DOHH2 (cell line): ENCODE results near the gene MYEOV.

Source experiments
- H3F3A ChIP-seq: fragments of 200-600 bp; sonication (generic), shearing (Covaris generic); 2 replicates; pipeline ENCODE4 v1.6.0; 2016; ENCODE audit warnings: antibody characterized with exemption, mild to moderate bottlenecking; ENCODE audit not compliant: control insufficient read depth, insufficient read depth
- H3K27ac ChIP-seq: fragments of 200-600 bp; sonication (generic); 2 replicates; pipeline ENCODE4 v1.5.1; 2014; ENCODE audit warnings: low read depth, mild to moderate bottlenecking, low read length, moderate library complexity
- H3K27me3 ChIP-seq: fragments of 200-600 bp; sonication (generic); 2 replicates; pipeline ENCODE4 v1.6.1; 2014; ENCODE audit warnings: mild to moderate bottlenecking, low read length, mixed read lengths; ENCODE audit not compliant: control insufficient read depth
- H3K36me3 ChIP-seq: fragments of 200-600 bp; sonication (generic); 2 replicates; pipeline ENCODE4 v1.6.1; 2014; ENCODE audit warnings: mild to moderate bottlenecking, low read length, moderate library complexity, mixed read lengths; ENCODE audit not compliant: control insufficient read depth
- H3K4me1 ChIP-seq: fragments of 200-600 bp; sonication (generic); 2 replicates; pipeline ENCODE4 v1.6.1; 2014; ENCODE audit warnings: mild to moderate bottlenecking, low read length, mixed read lengths; ENCODE audit not compliant: control insufficient read depth
- H3K4me2 ChIP-seq: fragments of 200-600 bp; sonication (generic); 2 replicates; pipeline ENCODE4 v1.6.0; 2014; ENCODE audit warnings: mild to moderate bottlenecking, low read length, moderate library complexity
- H3K4me3 ChIP-seq: fragments of 200-600 bp; sonication (generic); 2 replicates; pipeline ENCODE4 v1.5.1; 2014; ENCODE audit warnings: mild to moderate bottlenecking, low read length, mixed read lengths
- H3K79me2 ChIP-seq: fragments of 200-600 bp; sonication (generic); 2 replicates; pipeline ENCODE4 v1.6.1; 2014; ENCODE audit warnings: mild to moderate bottlenecking, low read length, mixed read lengths; ENCODE audit not compliant: control insufficient read depth
- H3K9me2 ChIP-seq: fragments of 200-600 bp; sonication (generic); replicated peaks from 2 replicates; pipeline ENCODE4 v1.6.1; 2014; ENCODE audit warnings: mild to moderate bottlenecking, low read length, mixed read lengths; ENCODE audit not compliant: control insufficient read depth
- H3K9me3 ChIP-seq: fragments of 200-600 bp; sonication (generic); 2 replicates; pipeline ENCODE4 v1.6.1; 2014; ENCODE audit warnings: antibody characterized with exemption, low read length, mixed read lengths; ENCODE audit not compliant: control insufficient read depth, insufficient read depth
- H4K20me1 ChIP-seq: fragments of 200-600 bp; sonication (generic); 2 replicates; pipeline ENCODE4 v1.6.0; 2014; ENCODE audit warnings: low read depth, mild to moderate bottlenecking, antibody characterized with exemption, low read length, moderate library complexity; ENCODE audit not compliant: control insufficient read depth, insufficient read depth
- CTCF ChIP-seq: fragments of 200-600 bp; sonication (generic); IDR thresholded peaks from one replicate; pipeline ENCODE4 v1.5.1; 2014; ENCODE audit warnings: antibody characterized with exemption, mild to moderate bottlenecking, low read depth, low read length; ENCODE audit not compliant: poor library complexity, severe bottlenecking
- EZH2phosphoT487 ChIP-seq: fragments of 200-600 bp; sonication (generic); IDR thresholded peaks from 2 replicates; pipeline ENCODE4 v1.6.1; 2017; ENCODE audit warnings: borderline replicate concordance, mild to moderate bottlenecking, antibody characterized with exemption, low read length, moderate library complexity, mixed read lengths

Gene MYEOV

GRCh38 chr11:69268911-69269310 is 25.0 kb upstream of the MYEOV start:
- Histone ChIP-seq H3K4me2 (no peak overlapping the region), H3K27me3 (no peaks in the 10 kb centered on the region), H3K27ac (no peak overlapping the region), H3K4me3 (no peak overlapping the region), H3K36me3 (no peaks in the 10 kb centered on the region), H3K79me2 (no peaks in the 10 kb centered on the region), H3K9me3 (no peaks in the 10 kb centered on the region), H3F3A (no peaks in the 10 kb centered on the region), H3K4me1 (no peaks in the 10 kb centered on the region), H4K20me1 (no peaks in the 10 kb centered on the region; the same call in 1 of the 2 replicates), H3K9me2 (no peaks in the 10 kb centered on the region)
- no peak for TF ChIP-seq CTCF
- TF ChIP-seq EZH2phosphoT487 = no peak

GRCh38 chr11:69269388-69269787 is 24.6 kb upstream of the MYEOV start:
- Histone ChIP-seq H4K20me1 (no peaks in the 10 kb centered on the region; the same call in 1 of the 2 replicates), H3K4me2 (no peak overlapping the region), H3K36me3 (no peaks in the 10 kb centered on the region), H3K27ac (no peak overlapping the region), H3K4me3 (no peak overlapping the region), H3K27me3 (no peaks in the 10 kb centered on the region), H3K4me1 (no peaks in the 10 kb centered on the region), H3K9me3 (no peaks in the 10 kb centered on the region), H3K9me2 (no peaks in the 10 kb centered on the region), H3F3A (no peaks in the 10 kb centered on the region), H3K79me2 (no peaks in the 10 kb centered on the region)
- TF ChIP-seq EZH2phosphoT487 = no peak
- no peak for TF ChIP-seq CTCF

GRCh38 chr11:69269926-69270697 is 23.8 kb upstream of the MYEOV start:
- no peaks in the 10 kb centered on the region for H3K4me1 ChIP-seq
- TF ChIP-seq CTCF (no peak), EZH2phosphoT487 (no peak)
- no peaks in the 10 kb centered on the region for H3K9me2 ChIP-seq

More at GRCh38 chr11:69269926-69270697, 23.8 kb upstream of the MYEOV start:
- Histone ChIP-seq H3K9me3 (no peaks in the 10 kb centered on the region), H3K27ac (no peak overlapping the region), H3K27me3 (no peaks in the 10 kb centered on the region), H3K4me3 (no peak overlapping the region), H4K20me1 (no peaks in the 10 kb centered on the region; the same call in 1 of the 2 replicates), H3K79me2 (no peaks in the 10 kb centered on the region), H3K4me2 (no peak overlapping the region), H3F3A (no peaks in the 10 kb centered on the region), H3K36me3 (no peaks in the 10 kb centered on the region)
